Right ventricle myocardium inferior (tissue), 1 donor: ENCODE results near the gene HEYL. TPM values are rescaled to one million over a fixed set of nuclear protein-coding genes. Genes with fewer than 3 reads are reported as not detected.

Experiments used
- ATAC-seq: fragments of 200-7000 bp; cut with Tn5 transposase; one replicate; pipeline ENCODE4 v1.9.1; 2020; ENCODE audit warnings: mild to moderate bottlenecking, moderate library complexity
- DNase-seq: peaks from one replicate; pipeline ENCODE4 v3.0.0; 2021; ENCODE audit errors: missing footprints
- intact Hi-C: fragments of 100-400 bp; cut with DNase I; formaldehyde crosslinking; loops from one replicate; pipeline ENCODE4 v1.11.0; 2022
- total RNA-seq: library from RNA; stranded (reverse); fragmentation: NEBNext Ultra II Directional; extraction: Animal tissue kit (Norgen Biotek cat#: 25700); gene quantifications from one replicate; pipeline ENCODE4 v1.2.1, GENCODE V29; 2021
- donor health status: DM: no; HTN: yes; CAD: no; lungs with severe emphysema.

The HEYL gene
- total RNA-seq, 1 donor from 2014 or later = 19.8 TPM

GRCh38 chr1:39646232-39647081 is 7.0 kb upstream of the HEYL start:
- ATAC-seq = peak; percentile 90
- intact Hi-C loops = loop anchor here (1.0 kb wide), 1 partner anchor 21 kb away; no protein-coding TSS in a partner anchor
- DNase-seq = peak; percentile 93

- DNase-seq = no peak
- ATAC-seq = no peak
- intact Hi-C loops = loop anchor here (1.0 kb wide), 1 partner anchor 20 kb away; no protein-coding TSS in a partner anchor
These were observed 6.1 kb upstream of the HEYL start for GRCh38 chr1:39645411-39646043.

GRCh38 chr1:39643705-39644104 is 4.3 kb upstream of the HEYL start:
- ATAC-seq (no peak), DNase-seq (no peak)
- intact Hi-C loops = no loop called here

- DNase-seq (no peak), ATAC-seq (no peak)
- intact Hi-C loops = no loop called here
These were observed 3.4 kb upstream of the HEYL start for GRCh38 chr1:39642796-39643195.

GRCh38 chr1:39640861-39641260 is 1.4 kb upstream of the HEYL start:
- ATAC-seq = no peak

GRCh38 chr1:39638965-39639304 is 508 bp downstream of the HEYL start:
- DNase-seq = no peak
- intact Hi-C loops = loop anchor here (2.0 kb wide), 1 partner anchor 14 kb away; no protein-coding TSS in a partner anchor
- ATAC-seq = no peak

More at GRCh38 chr1:39640861-39641260, 1.4 kb upstream of the HEYL start:
- no peak for DNase-seq
- intact Hi-C loops = no loop called here

GRCh38 chr1:39637361-39637760 is 2.1 kb downstream of the HEYL start:
- no peak for ATAC-seq
- intact Hi-C loops = no loop called here
- no peak for DNase-seq

- ATAC-seq = no peak
- no peak for DNase-seq
- intact Hi-C loops = no loop called here
These were observed 3.6 kb downstream of the HEYL start for GRCh38 chr1:39635871-39636210.

GRCh38 chr1:39635205-39635870 is 4.1 kb downstream of the HEYL start:
- DNase-seq (peak; percentile 82), ATAC-seq (peak; percentile 75)
- intact Hi-C loops = no loop called here

GRCh38 chr1:39633422-39633821 is 6.0 kb downstream of the HEYL start:
- ATAC-seq = no peak
- no peak for DNase-seq
- intact Hi-C loops = no loop called here

GRCh38 chr1:39632682-39633417 is 6.6 kb downstream of the HEYL start:
- ATAC-seq (peak; percentile 71), DNase-seq (peak; percentile 86)
- intact Hi-C loops = no loop called here

- ATAC-seq = no peak
- intact Hi-C loops = no loop called here
- DNase-seq = no peak
These were observed 7.1 kb downstream of the HEYL start for GRCh38 chr1:39632323-39632681.

GRCh38 chr1:39631361-39632322 is 7.8 kb downstream of the HEYL start:
- intact Hi-C loops = no loop called here
- DNase-seq = no peak
- ATAC-seq = no peak

- DNase-seq (no peak), ATAC-seq (no peak)
- intact Hi-C loops = no loop called here
These were observed 10.6 kb downstream of the HEYL start for GRCh38 chr1:39628807-39629350.

GRCh38 chr1:39626646-39627045 is 12.8 kb downstream of the HEYL start:
- no peak for DNase-seq
- intact Hi-C loops = no loop called here
- ATAC-seq = no peak

GRCh38 chr1:39625462-39626273 is 13.8 kb downstream of the HEYL start:
- ATAC-seq (peak; percentile 93), DNase-seq (peak; percentile 93)
- intact Hi-C loops = loop anchor here (1.0 to 2.0 kb wide), 2 partner anchors 13 to 21 kb away; partner anchors contain the start of gene HEYL

GRCh38 chr1:39625009-39625408 is 14.4 kb downstream of the HEYL start:
- intact Hi-C loops = loop anchor here (1.0 to 2.0 kb wide), 2 partner anchors 14 to 21 kb away; partner anchors contain the start of gene HEYL
- peak; percentile 0 for ATAC-seq
- no peak for DNase-seq
